Stimulated activated naive CD4-positive, alpha-beta T cell (primary cell): ENCODE results near the gene IGIP.
A peak's percentile ranks its signal among the peaks of the same experiment; 100 is the strongest.

Experiments
- DNase-seq, 6 experiments: peaks; one replicate each; lab custom pipeline; 2025; lab: John Stamatoyannopoulos, UW

IGIP gene

GRCh38 chr5:140165101-140165922 lies 39.6 kb downstream of the IGIP start:
- no peak for DNase-seq

GRCh38 chr5:140165923-140166270 lies 40.2 kb downstream of the IGIP start:
- no peak for DNase-seq

- no peak for DNase-seq
These were observed 41.2 kb downstream of the IGIP start for GRCh38 chr5:140166911-140167310.

GRCh38 chr5:140168371-140168770 lies 42.6 kb downstream of the IGIP start:
- DNase-seq: no peak

- no peak for DNase-seq
These were observed 43.7 kb downstream of the IGIP start for GRCh38 chr5:140169410-140169809.

GRCh38 chr5:140172483-140172882 lies 46.7 kb downstream of the IGIP start:
- DNase-seq: no peak

GRCh38 chr5:140174014-140174413 lies 48.3 kb downstream of the IGIP start:
- no peak for DNase-seq

- DNase-seq: peak; percentile 93 to 95 (median 95)
These were observed 49.0 kb downstream of the IGIP start, which contains the start of gene CYSTM1 for GRCh38 chr5:140174465-140175366. TSS of gene CYSTM1 (plus strand) at chr5:140175188. CDS start at chr5:140194466, 19,278 bp downstream.

- DNase-seq: peak; percentile 36 to 78 (median 62)
These were observed 49.8 kb downstream of the IGIP start for GRCh38 chr5:140175367-140176030.

- DNase-seq: no peak
These were observed 50.3 kb downstream of the IGIP start for GRCh38 chr5:140176031-140176387.

- no peak for DNase-seq
These were observed 52.3 kb downstream of the IGIP start for GRCh38 chr5:140178086-140178410.

- no peak for DNase-seq
These were observed 52.9 kb downstream of the IGIP start for GRCh38 chr5:140178482-140179116.
